Stromal cell of bone marrow (primary cell): ENCODE measurements around the gene CKM.
"Not testable (repeated sequence)": the region's sequence is repeated elsewhere in the genome, so short reads cannot be mapped to it uniquely, and the experiment has no call there.

ENCODE experiments used
- DNase-seq: peaks from one replicate; pipeline ENCODE4 v3.0.0-alpha.2; 2012; ENCODE audit warnings: low read depth

Gene CKM

GRCh38 chr19:45320997-45321775, 1.5 kb downstream of the CKM start:
- DNase-seq, result no peak

GRCh38 chr19:45315304-45315703, 7.4 kb downstream of the CKM start:
- DNase-seq, result no peak

- no peak for DNase-seq
Measured at GRCh38 chr19:45314708-45315245, 7.9 kb downstream of the CKM start.

- DNase-seq, result not testable (repeated sequence)
Measured at GRCh38 chr19:45312285-45312684, 10.4 kb downstream of the CKM start.

- no peak for DNase-seq
Measured at GRCh38 chr19:45311621-45312020, 11.1 kb downstream of the CKM start.

- not testable (repeated sequence) for DNase-seq
Measured at GRCh38 chr19:45309322-45309721, 13.4 kb downstream of the CKM start.

GRCh38 chr19:45307361-45307760, 15.3 kb downstream of the CKM start:
- DNase-seq, result no peak

GRCh38 chr19:45306518-45307027, 16.1 kb downstream of the CKM start:
- no peak for DNase-seq

GRCh38 chr19:45306040-45306439, 16.6 kb downstream of the CKM start:
- DNase-seq, result no peak

- DNase-seq, result no peak
Measured at GRCh38 chr19:45305421-45305820, 17.3 kb downstream of the CKM start.

GRCh38 chr19:45305007-45305406, 17.7 kb downstream of the CKM start:
- DNase-seq, result no peak

- DNase-seq, result no peak
Measured at GRCh38 chr19:45304141-45304926, 18.3 kb downstream of the CKM start.

GRCh38 chr19:45303269-45304060, 19.2 kb downstream of the CKM start:
- DNase-seq, result no peak

- DNase-seq, result no peak
Measured at GRCh38 chr19:45302416-45302815, 20.3 kb downstream of the CKM start.

GRCh38 chr19:45299719-45300118, 23.0 kb downstream of the CKM start:
- DNase-seq, result no peak

GRCh38 chr19:45298264-45298663, 24.4 kb downstream of the CKM start:
- no peak for DNase-seq

GRCh38 chr19:45297674-45298073, 25.0 kb downstream of the CKM start:
- DNase-seq, result no peak

- DNase-seq, result no peak
Measured at GRCh38 chr19:45296355-45296754, 26.3 kb downstream of the CKM start.

GRCh38 chr19:45295873-45296272, 26.8 kb downstream of the CKM start:
- no peak for DNase-seq

- no peak for DNase-seq
Measured at GRCh38 chr19:45294291-45295029, 28.2 kb downstream of the CKM start.

- no peak for DNase-seq
Measured at GRCh38 chr19:45293682-45294081, 29.0 kb downstream of the CKM start.
